ENCODE data around the gene ELAC1.

DNA sequence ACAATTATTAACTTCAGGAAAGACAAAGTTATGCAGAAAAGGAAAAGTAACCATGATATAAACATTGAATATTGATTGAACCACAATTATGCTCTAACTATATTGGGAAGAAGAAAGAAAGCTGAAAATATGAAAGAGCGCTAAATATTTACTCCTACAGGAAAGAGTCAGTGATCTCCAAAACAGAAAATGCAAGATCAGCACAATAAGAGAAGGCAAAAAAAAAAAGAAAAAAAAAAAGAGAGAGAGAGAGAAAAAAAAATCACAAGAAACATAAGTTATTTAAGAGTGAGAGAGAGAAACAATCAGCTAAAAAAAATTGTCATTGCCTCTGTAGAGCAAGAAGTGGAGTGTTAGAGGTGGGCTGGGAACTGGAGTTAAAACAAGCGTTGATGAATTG lies 28.9 kb upstream of the ELAC1 start:
- TF ChIP-seq, protein P1, sequence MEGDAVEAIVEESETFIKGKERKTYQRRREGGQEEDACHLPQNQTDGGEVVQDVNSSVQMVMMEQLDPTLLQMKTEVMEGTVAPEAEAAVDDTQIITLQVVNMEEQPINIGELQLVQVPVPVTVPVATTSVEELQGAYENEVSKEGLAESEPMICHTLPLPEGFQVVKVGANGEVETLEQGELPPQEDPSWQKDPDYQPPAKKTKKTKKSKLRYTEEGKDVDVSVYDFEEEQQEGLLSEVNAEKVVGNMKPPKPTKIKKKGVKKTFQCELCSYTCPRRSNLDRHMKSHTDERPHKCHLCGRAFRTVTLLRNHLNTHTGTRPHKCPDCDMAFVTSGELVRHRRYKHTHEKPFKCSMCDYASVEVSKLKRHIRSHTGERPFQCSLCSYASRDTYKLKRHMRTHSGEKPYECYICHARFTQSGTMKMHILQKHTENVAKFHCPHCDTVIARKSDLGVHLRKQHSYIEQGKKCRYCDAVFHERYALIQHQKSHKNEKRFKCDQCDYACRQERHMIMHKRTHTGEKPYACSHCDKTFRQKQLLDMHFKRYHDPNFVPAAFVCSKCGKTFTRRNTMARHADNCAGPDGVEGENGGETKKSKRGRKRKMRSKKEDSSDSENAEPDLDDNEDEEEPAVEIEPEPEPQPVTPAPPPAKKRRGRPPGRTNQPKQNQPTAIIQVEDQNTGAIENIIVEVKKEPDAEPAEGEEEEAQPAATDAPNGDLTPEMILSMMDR (IDR thresholded peaks at IDR 0.05), result no peak
- no peak for TF ChIP-seq POLR2A (IDR thresholded peaks at IDR 0.05)
